ENCODE data around the gene CD9.

Gene CD9

DNA sequence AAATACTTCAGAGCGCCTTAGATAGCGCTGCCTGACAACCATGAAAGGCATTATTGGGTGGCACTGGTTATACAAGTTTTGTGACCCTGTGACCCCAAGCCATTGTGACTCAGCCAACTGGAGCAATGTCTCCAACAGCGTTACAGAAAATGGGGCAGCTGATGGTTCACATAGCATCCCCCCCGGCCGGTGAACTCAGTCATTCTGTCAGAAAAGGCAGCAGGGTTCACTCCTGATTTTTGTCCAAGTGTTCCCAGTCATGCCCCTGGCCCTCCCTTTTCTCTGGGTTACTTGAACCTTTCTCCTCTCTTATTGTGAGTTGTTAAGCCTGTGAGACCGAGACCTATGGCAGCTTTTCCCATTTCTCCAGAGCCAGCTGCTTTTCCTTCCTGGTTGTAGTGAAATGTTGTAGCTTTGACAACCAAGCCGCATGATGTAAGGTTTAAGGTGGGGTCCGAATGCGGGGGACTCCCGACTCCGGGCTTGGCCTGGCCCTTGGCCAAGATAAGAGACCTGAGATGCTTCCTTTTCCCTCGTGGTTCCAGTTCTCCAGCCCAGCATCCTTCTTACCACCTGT, 22.0 kb downstream of the CD9 start:
- peak; percentile 59 for DNase-seq

DNA sequence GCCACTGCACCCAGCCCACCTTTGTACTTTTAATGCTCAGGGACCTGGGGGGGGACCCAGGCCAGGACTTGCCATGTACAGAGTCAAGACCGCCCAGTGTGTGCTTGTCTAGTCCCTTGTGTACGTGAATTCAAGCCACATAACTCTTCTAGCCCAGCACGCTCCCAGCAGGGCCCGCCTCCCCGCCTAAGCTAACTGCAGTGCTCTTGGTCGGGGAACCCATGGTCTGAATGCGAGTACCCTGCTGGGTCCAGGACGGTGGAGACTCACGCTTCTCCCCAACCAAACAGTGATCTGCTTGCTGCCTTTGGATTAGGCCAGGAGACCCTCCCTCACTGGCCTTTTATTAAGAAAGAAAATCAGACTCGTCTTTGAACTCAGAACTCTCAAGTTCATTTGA, 23.3 kb downstream of the CD9 start:
- no peak for DNase-seq

DNA sequence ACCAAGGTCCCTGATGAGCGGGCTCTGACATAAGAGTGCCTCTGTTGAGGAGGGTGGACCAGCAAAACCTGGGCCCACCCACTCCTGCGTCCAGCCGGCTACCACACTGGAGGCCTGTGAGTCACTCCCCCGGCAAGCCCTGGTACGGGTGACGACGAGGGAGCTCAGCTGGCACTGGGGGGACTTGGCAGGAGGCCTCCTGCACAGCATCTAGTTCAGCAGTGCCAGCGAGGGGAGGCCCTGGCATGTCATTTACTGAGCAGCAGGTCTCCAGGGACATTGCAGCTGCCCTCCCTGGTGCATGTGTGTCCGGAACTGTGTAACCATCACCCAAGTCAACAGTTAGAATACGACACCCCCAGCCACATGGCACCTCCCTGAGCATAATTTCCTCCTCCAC, 24.4 kb downstream of the CD9 start:
- no peak for DNase-seq

DNA sequence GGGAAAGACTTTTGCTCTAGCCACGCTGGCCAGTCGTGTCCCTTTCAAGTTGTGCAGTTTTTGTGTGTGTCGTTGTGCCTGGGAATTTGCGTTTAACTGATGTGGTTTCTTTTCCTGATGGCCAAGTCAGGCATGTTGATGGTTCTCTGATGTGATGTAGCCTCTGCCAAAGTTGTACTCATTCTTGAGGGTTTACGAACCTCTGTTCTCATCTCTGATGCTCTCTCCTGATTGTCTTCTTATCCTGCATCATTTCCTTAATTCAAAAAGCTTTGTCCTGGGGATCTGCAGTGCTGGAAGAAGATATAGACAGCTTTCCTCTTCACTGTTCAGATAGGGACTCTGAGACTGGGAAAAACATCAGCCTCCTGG, 25.4 kb downstream of the CD9 start:
- DNase-seq = no peak

- DNase-seq = no peak
These were observed 25.9 kb downstream of the CD9 start for GRCh38 chr12:6226002-6226678.

GRCh38 chr12:6226679-6227051, 26.5 kb downstream of the CD9 start:
- no peak for DNase-seq

DNA sequence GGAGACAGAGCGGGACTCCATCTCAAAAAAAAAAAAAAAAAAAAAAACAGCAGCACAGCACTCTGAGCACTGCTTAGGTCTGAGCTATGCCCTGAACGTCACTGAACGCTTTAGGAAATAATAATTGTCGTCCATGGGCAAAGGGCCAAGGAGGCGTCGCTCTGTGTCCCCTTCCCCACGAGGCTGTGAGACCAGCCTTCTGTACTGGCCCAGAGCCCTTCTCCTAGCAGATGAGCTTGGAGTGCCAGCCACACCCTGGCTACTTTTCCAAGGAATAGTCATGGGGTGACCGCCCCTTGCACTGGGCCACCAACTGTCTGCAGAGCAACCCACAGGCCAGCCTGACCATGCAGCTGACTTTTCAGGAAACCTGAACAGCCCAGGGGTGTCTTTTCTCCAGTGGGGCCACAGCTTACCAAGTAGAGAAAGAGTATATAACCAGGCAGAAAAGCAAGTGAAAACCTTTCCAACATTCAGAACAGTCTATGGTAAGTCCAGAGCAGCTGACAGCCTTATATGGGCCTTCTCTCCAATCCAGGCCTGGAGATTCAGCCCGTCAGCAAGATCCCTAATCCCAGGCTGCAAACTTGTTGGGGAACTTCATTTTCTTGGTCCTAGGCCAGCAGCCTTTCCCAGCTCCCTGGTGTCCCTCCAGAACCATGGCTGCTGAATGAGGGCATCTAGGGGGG, 28.5 kb downstream of the CD9 start:
- no peak for DNase-seq

DNA sequence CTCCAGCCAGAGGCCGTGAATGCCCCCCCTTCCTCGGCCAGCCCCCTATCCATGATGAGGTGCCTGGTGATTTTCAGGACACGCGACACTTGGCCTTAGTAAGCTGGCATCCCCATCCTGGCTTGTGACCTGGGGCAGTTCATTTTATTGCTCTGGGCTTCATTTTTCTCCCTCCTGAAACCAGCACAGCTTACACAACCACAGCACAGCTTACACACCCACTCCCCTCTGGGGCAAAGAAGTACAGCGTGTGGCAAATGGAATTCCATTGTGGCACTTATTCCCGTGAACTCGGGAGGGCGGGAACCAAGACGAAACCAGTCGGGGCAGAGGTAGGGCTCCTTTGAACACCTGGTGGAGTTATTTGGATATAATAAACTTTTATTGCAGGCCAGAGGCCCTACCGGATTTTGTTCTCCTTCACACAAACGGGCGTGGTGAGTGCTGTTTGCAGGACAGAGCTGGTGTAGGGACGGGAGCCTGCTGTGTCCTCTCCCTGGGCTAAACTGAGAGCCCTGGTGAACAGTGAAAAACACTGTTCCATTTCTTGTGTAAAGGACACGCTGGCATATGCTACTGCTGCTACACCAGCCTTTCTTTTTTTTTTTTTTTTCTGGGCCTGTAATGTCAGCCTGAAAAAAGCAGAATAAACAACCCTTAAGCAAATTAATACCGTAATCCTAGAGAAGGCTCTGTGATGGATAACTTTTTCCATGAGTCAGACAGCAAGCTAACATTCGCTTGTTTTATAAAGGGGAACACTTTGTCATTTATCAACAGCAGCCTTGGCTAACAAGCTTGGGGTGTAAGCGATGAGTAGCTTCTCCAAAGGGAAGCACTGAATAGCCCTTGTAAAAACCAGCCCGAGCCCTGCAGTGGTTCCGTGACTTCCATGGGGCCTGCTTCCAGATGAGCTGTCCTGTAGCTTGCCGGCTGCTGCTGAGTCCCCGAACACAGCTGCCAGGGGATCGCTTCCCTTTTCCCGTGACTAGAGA, 29.3 kb downstream of the CD9 start:
- DNase-seq = no peak

- DNase-seq = no peak
These were observed 30.3 kb downstream of the CD9 start for GRCh38 chr12:6230321-6231110.

- DNase-seq = no peak
These were observed 31.4 kb downstream of the CD9 start for GRCh38 chr12:6231359-6232268.

DNA sequence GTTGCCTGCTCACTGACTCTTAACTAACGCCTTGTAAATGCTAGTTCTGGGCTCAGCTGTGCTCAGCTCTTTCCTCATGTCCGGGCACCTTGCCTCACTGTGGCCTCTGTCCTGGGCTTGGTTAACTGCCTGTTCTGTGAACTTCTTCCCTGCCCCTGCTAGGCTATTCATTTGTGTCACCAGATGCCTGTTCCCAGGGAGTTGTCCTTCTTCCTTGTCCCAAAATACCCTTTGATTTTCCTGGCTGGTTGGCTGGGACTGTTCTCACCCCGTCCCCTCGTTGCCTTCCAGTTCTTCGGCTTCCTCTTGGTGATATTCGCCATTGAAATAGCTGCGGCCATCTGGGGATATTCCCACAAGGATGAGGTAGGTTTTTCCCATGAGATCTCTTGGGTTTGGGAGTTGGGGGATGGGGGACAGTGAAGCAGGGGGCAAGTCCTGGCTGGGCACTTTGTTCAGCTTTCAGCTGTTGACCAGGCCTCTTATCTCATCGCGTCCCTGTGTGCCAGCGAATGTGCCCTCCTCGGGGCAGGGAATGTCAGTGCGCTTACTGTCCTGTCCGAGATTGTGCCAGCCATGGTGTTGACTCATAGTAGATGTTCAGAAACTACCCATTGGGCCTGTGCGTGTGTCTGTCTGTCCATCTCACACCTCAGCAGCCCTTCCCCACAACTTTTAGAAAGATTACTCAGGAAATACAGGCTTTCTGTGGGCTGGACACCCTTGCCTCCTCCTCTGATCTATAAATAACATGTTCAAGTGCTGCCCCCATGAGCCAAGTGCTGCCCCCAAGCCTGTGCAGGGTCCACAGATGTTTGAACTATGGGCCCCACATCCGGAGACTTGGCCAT, 33.1 kb downstream of the CD9 start:
- DNase-seq = no peak

DNA sequence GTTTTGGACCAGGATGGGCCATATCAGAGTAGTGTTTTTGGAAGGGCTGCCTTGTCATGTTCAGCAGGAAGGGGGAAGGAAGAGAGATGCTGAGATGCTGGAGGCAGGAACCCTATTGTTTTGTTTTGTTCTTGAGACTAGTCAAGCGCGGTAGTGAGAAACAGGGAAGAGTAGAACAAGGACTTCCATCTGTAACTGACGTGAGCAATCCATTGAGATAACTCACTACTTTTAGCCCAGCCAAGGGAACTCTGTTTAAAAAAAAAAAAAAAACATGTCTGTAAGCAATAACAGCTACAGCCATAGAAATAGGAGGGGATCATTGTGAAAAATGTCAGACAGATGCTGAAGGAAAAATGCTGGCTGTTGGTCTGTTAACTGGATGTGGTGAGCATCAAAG, 34.0 kb downstream of the CD9 start:
- DNase-seq = no peak

DNA sequence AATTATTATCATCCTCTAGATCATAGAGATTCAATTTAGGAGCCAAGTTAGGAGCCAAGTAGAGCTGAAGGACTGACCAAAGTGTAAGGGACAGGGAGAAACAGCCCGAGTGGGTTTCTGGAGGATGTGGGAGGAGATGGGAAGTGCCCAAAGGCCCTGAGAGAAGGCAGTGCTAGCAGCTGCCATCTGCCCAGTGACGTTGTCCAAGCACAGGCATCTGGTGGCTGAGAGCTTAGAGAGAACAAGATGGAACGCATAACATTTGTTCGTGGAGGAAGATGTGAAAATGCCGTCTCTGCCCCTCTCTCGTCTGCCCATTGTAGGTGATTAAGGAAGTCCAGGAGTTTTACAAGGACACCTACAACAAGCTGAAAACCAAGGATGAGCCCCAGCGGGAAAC, 34.7 kb downstream of the CD9 start:
- DNase-seq = peak; percentile 92

DNA sequence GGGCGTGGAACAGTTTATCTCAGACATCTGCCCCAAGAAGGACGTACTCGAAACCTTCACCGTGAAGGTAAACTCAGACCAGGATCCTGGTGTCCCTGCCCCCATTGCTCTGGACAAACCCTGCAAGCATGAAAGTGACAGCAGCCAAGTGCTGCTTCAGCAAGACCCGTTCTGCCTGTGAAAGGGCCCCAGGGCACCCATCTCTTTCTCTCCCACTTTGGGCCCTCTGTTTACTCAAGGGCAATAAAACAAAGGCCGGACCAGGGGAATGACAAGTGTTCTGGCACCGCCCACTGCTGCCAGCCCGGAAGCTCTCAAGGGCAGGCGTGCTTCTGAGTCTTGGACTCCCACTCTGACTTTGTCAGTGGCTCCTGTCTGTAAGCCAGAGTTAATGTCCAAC, 35.3 kb downstream of the CD9 start:
- DNase-seq = peak; percentile 99

DNA sequence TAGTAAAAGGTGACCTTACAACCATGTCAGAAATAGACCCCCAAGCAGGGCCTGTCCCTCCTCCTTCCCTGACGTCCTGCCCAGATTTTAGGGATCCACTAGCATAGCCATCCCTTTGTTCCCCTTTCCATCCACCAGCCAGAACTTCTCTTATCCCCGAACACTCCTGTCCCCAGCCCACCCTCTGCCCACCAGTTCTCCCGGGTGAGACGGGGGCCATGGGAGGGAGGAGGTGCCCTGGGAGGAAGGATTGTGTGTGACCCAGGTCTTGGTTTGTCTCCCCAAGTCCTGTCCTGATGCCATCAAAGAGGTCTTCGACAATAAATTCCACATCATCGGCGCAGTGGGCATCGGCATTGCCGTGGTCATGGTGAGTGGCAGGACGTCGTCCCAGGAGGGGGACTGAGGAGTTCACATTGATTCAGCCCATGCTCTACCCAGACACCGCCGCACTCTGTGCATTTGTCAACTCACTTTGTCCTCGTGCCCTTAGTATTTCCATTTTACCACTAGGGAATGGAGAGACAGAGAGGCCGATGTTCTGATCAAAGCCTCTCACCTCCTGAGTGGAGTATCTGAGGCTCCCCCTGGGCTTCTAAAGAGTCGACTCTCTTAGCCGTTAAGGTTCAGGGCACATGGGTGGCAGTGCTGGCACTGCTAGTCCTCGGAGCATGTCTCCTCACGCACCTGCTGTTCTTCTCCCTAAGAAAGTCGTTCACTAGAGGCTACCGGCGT, 35.9 kb downstream of the CD9 start:
- peak; percentile 45 for DNase-seq

- no peak for DNase-seq
These were observed 36.4 kb downstream of the CD9 start for GRCh38 chr12:6236641-6236940.

GRCh38 chr12:6237830-6238229, 37.6 kb downstream of the CD9 start:
- peak; percentile 55 for DNase-seq

DNA sequence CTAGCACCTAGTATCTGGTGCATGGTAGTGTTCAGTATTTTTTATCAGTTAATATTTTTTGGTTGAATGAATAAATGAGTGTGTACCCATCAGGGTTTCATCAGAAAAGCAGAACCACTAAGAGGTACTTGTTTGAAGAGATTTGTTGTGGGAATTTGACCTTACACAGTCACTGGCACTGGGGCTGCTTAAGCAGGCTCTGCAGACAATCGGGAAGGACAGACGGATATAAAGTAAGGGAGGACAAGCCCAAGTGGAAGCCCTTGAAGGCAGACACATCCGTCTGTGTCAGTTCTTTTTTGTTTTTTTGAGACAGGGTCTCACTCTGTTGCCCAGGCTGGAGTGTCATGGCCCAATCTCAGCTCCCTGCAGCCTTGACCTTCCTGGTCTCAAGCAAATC, 38.7 kb downstream of the CD9 start:
- peak; percentile 63 for DNase-seq

GRCh38 chr12:6241495-6241894, 41.3 kb downstream of the CD9 start:
- peak; percentile 54 for DNase-seq

- no peak for DNase-seq
These were observed 49.4 kb downstream of the CD9 start for GRCh38 chr12:6249580-6249979.

Data from DMS53 (cell line).